ENCODE results near the gene PDLIM4.
A peak's percentile ranks its signal among the peaks of the same experiment; 100 is the strongest.

The PDLIM4 gene

GRCh38 chr5:132257131-132258101 is at the start of gene PDLIM4:
Gene PDLIM4, plus strand, starts transcription at chr5:132257696. Its CDS starts 39 bp downstream, at chr5:132257735.
- DNase-seq (ENCODE audit: low read depth in 3 of 3): no peak

DNA sequence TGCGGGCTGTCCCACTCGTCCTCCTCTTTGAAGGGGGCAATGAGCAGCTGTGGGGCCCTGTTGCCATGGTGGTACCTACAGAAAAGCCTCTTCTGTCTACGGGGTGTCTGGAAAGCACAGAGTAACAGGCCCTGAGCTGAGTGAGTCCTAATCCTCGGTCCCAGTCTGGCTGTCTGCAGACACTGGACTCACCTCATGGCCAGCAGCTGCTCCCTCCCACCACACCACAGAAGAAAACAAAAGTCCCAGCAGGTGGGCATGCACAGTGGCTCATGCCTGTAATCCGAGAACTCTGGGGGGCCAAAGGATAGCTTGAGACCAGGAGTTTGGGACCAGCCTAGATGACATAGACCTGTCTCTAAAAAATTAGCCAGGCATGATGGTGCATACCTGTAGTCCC is 49.7 kb upstream of the PDLIM4 start:
- no peak for DNase-seq (ENCODE audit: low read depth in 3 of 3)

DNA sequence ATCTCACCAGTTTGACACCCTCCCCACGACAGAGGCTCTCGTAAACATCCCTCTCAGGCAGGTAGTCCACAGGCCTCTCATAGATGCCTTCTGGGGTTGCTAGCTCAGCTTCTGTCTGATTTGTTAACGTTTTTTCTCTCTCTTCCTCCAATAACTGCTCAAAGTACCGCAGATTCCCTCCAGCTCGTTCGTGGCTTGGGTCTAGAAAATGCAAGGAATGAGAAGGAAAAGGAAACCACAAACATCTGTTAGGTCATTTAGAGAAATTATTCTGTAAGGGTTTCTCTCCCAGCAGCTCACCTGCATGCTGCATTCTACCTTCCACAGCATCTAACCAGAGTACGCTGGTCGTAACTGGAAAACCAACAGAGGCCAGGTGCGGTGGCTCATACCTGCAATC is 48.4 kb upstream of the PDLIM4 start:
- DNase-seq (ENCODE audit: low read depth in 3 of 3): no peak

GRCh38 chr5:132209901-132210545 is 47.5 kb upstream of the PDLIM4 start:
- no peak for DNase-seq (ENCODE audit: low read depth in 3 of 3)

DNA sequence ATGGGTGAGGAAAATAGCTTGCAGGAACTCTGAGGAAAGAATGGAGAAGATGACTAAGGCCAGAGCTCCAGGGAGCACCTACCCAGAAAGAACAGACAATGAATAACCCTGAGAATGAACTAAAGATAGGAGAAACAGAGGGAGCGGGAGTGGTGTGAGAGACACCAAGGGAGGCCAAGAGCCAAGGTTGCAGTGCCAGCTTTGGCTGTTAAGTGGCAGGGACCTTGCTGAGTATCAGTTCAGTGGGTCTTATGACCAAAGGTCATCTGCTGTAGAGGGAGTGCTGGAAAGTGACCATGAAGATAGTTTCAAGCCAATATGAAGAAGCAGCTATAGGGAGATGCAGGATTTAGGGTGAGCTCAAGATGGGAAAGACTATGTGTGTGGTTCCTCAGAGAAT is 46.6 kb upstream of the PDLIM4 start:
- no peak for DNase-seq (ENCODE audit: low read depth in 3 of 3)

- DNase-seq (ENCODE audit: low read depth in 3 of 3): no peak
These were observed 45.7 kb upstream of the PDLIM4 start for GRCh38 chr5:132211787-132212186.

- no peak for DNase-seq (ENCODE audit: low read depth in 3 of 3)
These were observed 43.8 kb upstream of the PDLIM4 start for GRCh38 chr5:132213666-132214065.

- DNase-seq (ENCODE audit: low read depth in 3 of 3): no peak
These were observed 43.0 kb upstream of the PDLIM4 start for GRCh38 chr5:132214491-132214890.

DNA sequence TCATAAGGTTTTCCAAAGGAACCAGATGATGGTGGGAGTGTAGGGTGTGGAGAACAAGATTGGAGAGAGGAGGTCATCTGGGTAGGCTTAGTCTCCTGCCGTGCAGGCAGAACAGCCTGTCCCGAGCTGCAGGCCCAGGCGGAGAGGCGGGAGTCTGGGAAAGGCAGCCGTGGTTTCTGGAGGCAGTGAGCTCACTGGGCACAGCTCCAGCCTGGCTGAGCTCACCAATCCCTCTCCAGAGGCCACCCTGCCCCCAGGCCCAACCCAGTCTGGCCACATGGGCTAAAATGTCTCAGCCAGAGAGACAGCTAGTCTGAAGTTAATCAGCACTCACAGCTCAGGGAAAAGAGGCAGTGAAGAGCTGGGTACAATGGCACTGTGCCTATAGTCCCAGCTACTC is 42.2 kb upstream of the PDLIM4 start:
- DNase-seq (ENCODE audit: low read depth in 3 of 3): no peak

- DNase-seq (ENCODE audit: low read depth in 3 of 3): no peak
These were observed 39.2 kb upstream of the PDLIM4 start for GRCh38 chr5:132218321-132218720.

DNA sequence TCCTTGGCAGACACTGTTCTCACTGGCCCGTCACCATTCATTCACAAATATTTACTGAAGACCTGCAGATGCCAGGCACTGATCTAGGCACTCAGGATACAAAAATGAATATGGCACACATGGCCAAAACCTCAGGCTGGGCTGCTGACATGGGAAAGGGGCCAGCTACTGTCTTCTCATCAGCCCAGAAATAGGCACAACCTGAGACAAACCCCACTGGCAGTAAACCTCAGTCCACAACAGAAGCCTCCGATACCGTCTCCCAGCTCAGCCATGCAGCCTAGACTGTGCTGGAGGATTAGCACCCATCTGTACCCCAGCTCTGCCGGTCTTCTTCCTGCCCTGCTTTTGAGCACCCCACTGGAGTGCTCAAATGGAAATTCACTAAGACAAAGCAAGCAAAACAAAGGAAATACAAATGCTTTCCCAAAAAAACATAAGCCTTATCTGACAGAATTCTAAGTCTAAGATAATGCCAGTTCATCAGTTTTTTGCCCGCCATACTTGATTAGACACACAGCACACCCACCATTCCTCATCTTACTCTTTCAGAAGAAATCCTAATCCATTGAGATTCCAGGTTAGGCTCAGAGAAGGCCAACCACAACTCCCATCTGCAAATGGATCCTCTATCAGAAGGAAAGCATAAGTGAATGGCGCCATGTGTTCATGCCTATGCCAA is 38.1 kb upstream of the PDLIM4 start:
- no peak for DNase-seq (ENCODE audit: low read depth in 3 of 3)

DNA sequence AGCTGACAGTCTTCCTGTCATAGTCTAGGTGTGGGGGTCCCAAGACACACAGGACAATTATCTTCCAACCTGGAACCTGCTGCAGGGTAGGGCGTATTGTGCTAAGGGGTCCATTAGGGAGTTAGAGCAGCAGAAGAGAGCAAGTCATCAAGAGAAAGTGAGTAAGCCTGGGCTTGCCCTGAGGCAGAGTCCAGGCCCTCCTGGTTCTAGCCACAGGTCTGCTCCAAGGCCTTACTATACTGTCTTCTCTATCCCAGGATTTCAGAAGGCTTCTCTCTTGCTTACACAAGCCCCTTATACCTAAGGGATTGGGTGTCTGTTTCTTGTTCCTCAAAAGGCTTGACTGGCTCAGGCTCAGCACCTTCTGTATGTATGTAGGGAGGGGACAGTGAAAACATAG is 37.5 kb upstream of the PDLIM4 start:
- no peak for DNase-seq (ENCODE audit: low read depth in 3 of 3)

GRCh38 chr5:132220491-132220890 is 37.0 kb upstream of the PDLIM4 start:
- DNase-seq (ENCODE audit: low read depth in 3 of 3): no peak

GRCh38 chr5:132221781-132222648 is 35.5 kb upstream of the PDLIM4 start:
- no peak for DNase-seq (ENCODE audit: low read depth in 3 of 3)

GRCh38 chr5:132222649-132223038 is 34.9 kb upstream of the PDLIM4 start:
- no peak for DNase-seq (ENCODE audit: low read depth in 3 of 3)

DNA sequence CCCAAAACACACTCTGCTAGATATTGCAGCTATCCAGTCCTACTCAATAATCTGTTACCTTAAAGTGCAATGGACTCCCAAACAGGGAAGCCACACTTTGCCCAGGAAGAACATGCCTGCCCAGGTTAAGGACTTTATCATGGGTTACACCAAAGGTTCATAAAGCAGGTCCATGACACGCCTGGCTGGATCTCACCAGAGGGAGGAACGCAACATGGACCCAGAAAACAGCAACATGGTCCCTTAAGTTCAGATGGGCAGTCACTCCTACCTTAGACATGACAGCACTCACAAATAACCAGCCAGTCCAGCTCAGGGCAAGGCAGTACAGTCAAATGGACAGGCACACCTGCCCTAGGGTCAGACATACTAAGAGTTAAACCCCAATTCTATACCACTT is 33.6 kb upstream of the PDLIM4 start:
- no peak for DNase-seq (ENCODE audit: low read depth in 3 of 3)

GRCh38 chr5:132224716-132225115 is 32.8 kb upstream of the PDLIM4 start:
- DNase-seq (ENCODE audit: low read depth in 3 of 3): no peak

DNA sequence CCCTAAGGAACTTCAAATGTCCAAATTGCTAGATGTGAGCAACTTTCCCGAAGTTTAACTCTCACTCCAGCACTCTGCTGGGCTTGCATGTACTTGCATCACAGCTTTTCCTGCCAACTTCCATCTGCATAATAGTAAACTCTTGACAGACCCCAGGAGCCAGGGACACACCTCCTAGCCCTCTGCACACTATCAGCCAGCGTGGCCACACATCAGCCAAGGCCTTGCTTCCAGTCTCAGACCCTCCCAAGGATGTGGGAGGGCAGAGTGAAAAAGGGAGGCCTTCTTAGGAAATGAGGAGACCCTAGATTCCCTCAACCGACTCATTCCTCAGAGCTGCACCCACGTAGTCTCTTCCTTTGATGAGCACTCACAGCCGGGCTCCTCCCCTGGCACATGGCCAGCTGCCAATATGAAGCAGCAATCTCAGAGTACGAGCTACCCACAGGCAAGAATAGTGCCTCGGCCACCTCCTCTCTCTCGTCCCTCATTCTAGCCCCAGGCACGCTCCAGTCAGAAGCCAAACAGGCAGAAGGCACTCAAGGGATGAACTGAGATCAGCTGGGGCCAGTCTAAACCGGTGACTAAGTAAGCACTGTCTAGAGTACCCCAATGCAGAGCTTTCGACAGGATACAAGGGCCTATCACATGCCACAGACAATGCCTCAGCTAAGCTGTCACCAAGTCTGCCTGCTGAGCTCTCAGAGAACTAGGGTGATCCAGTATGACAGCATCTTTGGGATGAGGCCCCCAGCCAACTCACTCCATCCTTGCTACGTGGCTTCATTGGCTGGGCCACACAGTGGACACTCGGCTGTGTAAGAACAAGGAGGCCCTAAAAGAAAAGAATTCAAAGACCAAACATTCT is 32.1 kb upstream of the PDLIM4 start:
- DNase-seq (ENCODE audit: low read depth in 3 of 3): peak in 2 of 3 experiments; percentile 8 to 18

- DNase-seq (ENCODE audit: low read depth in 3 of 3): no peak
These were observed 30.8 kb upstream of the PDLIM4 start for GRCh38 chr5:132226516-132227234.

DNA sequence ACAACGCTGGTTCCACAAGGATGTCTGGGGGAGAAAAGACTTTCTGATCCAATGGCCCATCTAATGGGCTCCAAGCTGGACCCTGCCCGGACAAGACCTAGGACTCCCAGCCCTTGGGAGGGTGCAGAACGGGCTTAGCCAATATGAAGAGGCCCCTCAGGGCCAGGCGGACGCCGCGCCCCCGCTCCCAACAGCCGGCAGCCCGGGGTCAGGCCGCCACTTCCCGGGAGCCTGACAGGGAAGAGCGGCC is 30.3 kb upstream of the PDLIM4 start:
- no peak for DNase-seq (ENCODE audit: low read depth in 3 of 3)
